ENCODE data around the gene MIGA2. TPM values are rescaled to one million over a fixed set of nuclear protein-coding genes. Genes with fewer than 3 reads are reported as not detected.

MIGA2 gene
- total and polyA plus RNA-seq, 2 donors (not counting 1 experiment from before 2014, with no cell fraction given), result 62.1 to 78.1 TPM

GRCh38 chr9:129052592-129052991 is 16.2 kb downstream of the MIGA2 start:
- H3K4me2 ChIP-seq (replicated peaks; ENCODE audit: low read depth, low read length, poor library complexity, severe bottlenecking), result no peak overlapping the region
- no peaks in the 10 kb centered on the region for H3K27me3 Mint-ChIP-seq

GRCh38 chr9:129053020-129053419 is 16.6 kb downstream of the MIGA2 start:
- POLR2A ChIA-PET, result no interaction called here
- no peaks in the 10 kb centered on the region for H3K79me2 ChIP-seq (ENCODE audit: control insufficient read depth, insufficient read depth, low read length)
- Mint-ChIP-seq H3K27ac (no peak overlapping the region), H3K27me3 (no peaks in the 10 kb centered on the region), H3K4me3 (no peak overlapping the region), H3K4me1 (no peaks in the 10 kb centered on the region), H3K9me3 (ENCODE audit: insufficient read depth) (no peaks in the 10 kb centered on the region)
- H3K27me3 ChIP-seq (replicated peaks in 1 of 4; ENCODE audit: control extremely low read depth in 1 of 4, control insufficient read depth in 3 of 4, insufficient read depth in 4 of 4, low read length in 3 of 4), result no peaks in the 10 kb centered on the region
- CTCF ChIA-PET, result no interaction called here
- H3K27ac ChIP-seq (ENCODE audit: low read length in 2 of 2), result no peak overlapping the region
- H3K4me3 ChIP-seq (ENCODE audit: control extremely low read depth in 1 of 5, extremely low read depth in 1 of 5, insufficient read depth in 1 of 5, low read depth in 2 of 5, low read length in 4 of 5), result no peak overlapping the region
- H3K9ac ChIP-seq (ENCODE audit: low read length), result no peak overlapping the region
- WGBS (ENCODE audit: insufficient coverage), result 100% methylated on average over 2 of the region's 6 CpGs
- intact Hi-C loops (cut with micrococcal nuclease), result no loop called here
- H3K9me3 ChIP-seq (ENCODE audit: control extremely low read depth in 1 of 3, control insufficient read depth in 2 of 3, insufficient read depth in 1 of 3, low read length in 2 of 3), result no peaks in the 10 kb centered on the region
- TF ChIP-seq EZH2 (IDR thresholded peaks at IDR 0.05; ENCODE audit: borderline replicate concordance, insufficient read depth, low read depth, low read length, poor library complexity, severe bottlenecking), result no peak
- TF ChIP-seq, protein P1, sequence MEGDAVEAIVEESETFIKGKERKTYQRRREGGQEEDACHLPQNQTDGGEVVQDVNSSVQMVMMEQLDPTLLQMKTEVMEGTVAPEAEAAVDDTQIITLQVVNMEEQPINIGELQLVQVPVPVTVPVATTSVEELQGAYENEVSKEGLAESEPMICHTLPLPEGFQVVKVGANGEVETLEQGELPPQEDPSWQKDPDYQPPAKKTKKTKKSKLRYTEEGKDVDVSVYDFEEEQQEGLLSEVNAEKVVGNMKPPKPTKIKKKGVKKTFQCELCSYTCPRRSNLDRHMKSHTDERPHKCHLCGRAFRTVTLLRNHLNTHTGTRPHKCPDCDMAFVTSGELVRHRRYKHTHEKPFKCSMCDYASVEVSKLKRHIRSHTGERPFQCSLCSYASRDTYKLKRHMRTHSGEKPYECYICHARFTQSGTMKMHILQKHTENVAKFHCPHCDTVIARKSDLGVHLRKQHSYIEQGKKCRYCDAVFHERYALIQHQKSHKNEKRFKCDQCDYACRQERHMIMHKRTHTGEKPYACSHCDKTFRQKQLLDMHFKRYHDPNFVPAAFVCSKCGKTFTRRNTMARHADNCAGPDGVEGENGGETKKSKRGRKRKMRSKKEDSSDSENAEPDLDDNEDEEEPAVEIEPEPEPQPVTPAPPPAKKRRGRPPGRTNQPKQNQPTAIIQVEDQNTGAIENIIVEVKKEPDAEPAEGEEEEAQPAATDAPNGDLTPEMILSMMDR (IDR thresholded peaks at IDR 0.05), result no peak
- peaks cover 8 to 30% of the 10 kb centered on the region in 2 experiments for H3K36me3 ChIP-seq (replicated peaks in 1 of 2; ENCODE audit: control extremely low read depth in 1 of 2, control insufficient read depth in 1 of 2, extremely low read depth in 1 of 2, insufficient read depth in 2 of 2, low read length in 1 of 2)
- DNase-seq (no peak), ATAC-seq (ENCODE audit: low read depth) (no peak)
- no peaks in the 10 kb centered on the region for H3K4me1 ChIP-seq (ENCODE audit: control insufficient read depth in 2 of 2, insufficient read depth in 2 of 2, low read length in 2 of 2)
- H4K20me1 ChIP-seq (ENCODE audit: control insufficient read depth, insufficient read depth, low read length, poor library complexity, severe bottlenecking), result no peaks in the 10 kb centered on the region
- H3K4me2 ChIP-seq (replicated peaks; ENCODE audit: low read depth, low read length, poor library complexity, severe bottlenecking), result no peak overlapping the region
- H2AFZ ChIP-seq (ENCODE audit: insufficient read depth, low read depth, low read length, poor library complexity, severe bottlenecking), result no peak overlapping the region

More at GRCh38 chr9:129052592-129052991, 16.2 kb downstream of the MIGA2 start:
- H3K4me3 Mint-ChIP-seq, result no peak overlapping the region
- H3K27ac Mint-ChIP-seq, result no peak overlapping the region
- H3K9me3 Mint-ChIP-seq (ENCODE audit: insufficient read depth), result no peaks in the 10 kb centered on the region
- Histone ChIP-seq H3K27me3 (replicated peaks in 1 of 4; ENCODE audit: control extremely low read depth in 1 of 4, control insufficient read depth in 3 of 4, insufficient read depth in 4 of 4, low read length in 3 of 4) (no peaks in the 10 kb centered on the region), H3K4me1 (ENCODE audit: control insufficient read depth in 2 of 2, insufficient read depth in 2 of 2, low read length in 2 of 2) (no peaks in the 10 kb centered on the region), H2AFZ (ENCODE audit: insufficient read depth, low read depth, low read length, poor library complexity, severe bottlenecking) (no peak overlapping the region), H3K9me3 (ENCODE audit: control extremely low read depth in 1 of 3, control insufficient read depth in 2 of 3, insufficient read depth in 1 of 3, low read length in 2 of 3) (no peaks in the 10 kb centered on the region), H3K4me3 (ENCODE audit: control extremely low read depth in 1 of 5, extremely low read depth in 1 of 5, insufficient read depth in 1 of 5, low read depth in 2 of 5, low read length in 4 of 5) (no peak overlapping the region), H3K36me3 (replicated peaks in 1 of 2; ENCODE audit: control extremely low read depth in 1 of 2, control insufficient read depth in 1 of 2, extremely low read depth in 1 of 2, insufficient read depth in 2 of 2, low read length in 1 of 2) (peaks cover 8 to 31% of the 10 kb centered on the region in 2 experiments), H3K9ac (ENCODE audit: low read length) (no peak overlapping the region), H3K79me2 (ENCODE audit: control insufficient read depth, insufficient read depth, low read length) (no peaks in the 10 kb centered on the region), H4K20me1 (ENCODE audit: control insufficient read depth, insufficient read depth, low read length, poor library complexity, severe bottlenecking) (no peaks in the 10 kb centered on the region), H3K27ac (ENCODE audit: low read length in 2 of 2) (no peak overlapping the region)
- ChIA-PET POLR2A (no interaction called here), CTCF (no interaction called here)
- intact Hi-C loops (cut with micrococcal nuclease), result no loop called here
- DNase-seq, result no peak
- TF ChIP-seq, protein P1 (IDR thresholded peaks at IDR 0.05), result no peak
- no peak for TF ChIP-seq EZH2 (IDR thresholded peaks at IDR 0.05; ENCODE audit: borderline replicate concordance, insufficient read depth, low read depth, low read length, poor library complexity, severe bottlenecking)
- WGBS (ENCODE audit: insufficient coverage), result 91% methylated on average over 4 of the region's 8 CpGs
- no peak for ATAC-seq (ENCODE audit: low read depth)
- no peaks in the 10 kb centered on the region for H3K4me1 Mint-ChIP-seq

All from B cell (primary cell).